IPS DF 6.9 (cell line): ENCODE results near the gene ASB10.

ENCODE experiments used
- DNase-seq: peaks from one replicate; pipeline ENCODE4 v3.0.0-alpha.2; 2013; ENCODE audit warnings: low read depth, low spot score
- H3K27ac ChIP-seq: one replicate; pipeline ENCODE4 v1.5.1; 2013; ENCODE audit warnings: low read length, control low read depth
- H3K27me3 ChIP-seq: 2 replicates; pipeline ENCODE4 v1.6.1; 2013; ENCODE audit warnings: mild to moderate bottlenecking, low read length; ENCODE audit not compliant: control insufficient read depth, insufficient read depth
- H3K36me3 ChIP-seq: 2 replicates; pipeline ENCODE4 v1.6.1; 2013; ENCODE audit warnings: low read length; ENCODE audit not compliant: control insufficient read depth, insufficient read depth
- H3K4me1 ChIP-seq: 2 replicates; pipeline ENCODE4 v1.6.1; 2013; ENCODE audit warnings: low read length; ENCODE audit not compliant: control insufficient read depth, insufficient read depth
- H3K4me3 ChIP-seq: 2 replicates; pipeline ENCODE4 v1.5.1; 2013; ENCODE audit warnings: mild to moderate bottlenecking, low read length
- H3K9me3 ChIP-seq: 2 replicates; pipeline ENCODE4 v1.6.1; 2013; ENCODE audit warnings: low read length, inconsistent platforms; ENCODE audit not compliant: control insufficient read depth, insufficient read depth
- WGBS: extraction: QIAGEN DNeasy Blood & Tissue Kit; methylation state at CpG from one replicate; pipeline ENCODE4 v1.1.7; 2013; ENCODE audit warnings: mixed read lengths, missing lambda C conversion rate; ENCODE audit not compliant: insufficient read length, insufficient coverage; 5-methylcytosine and 5-hydroxymethylcytosine counted together

ASB10 gene

DNA sequence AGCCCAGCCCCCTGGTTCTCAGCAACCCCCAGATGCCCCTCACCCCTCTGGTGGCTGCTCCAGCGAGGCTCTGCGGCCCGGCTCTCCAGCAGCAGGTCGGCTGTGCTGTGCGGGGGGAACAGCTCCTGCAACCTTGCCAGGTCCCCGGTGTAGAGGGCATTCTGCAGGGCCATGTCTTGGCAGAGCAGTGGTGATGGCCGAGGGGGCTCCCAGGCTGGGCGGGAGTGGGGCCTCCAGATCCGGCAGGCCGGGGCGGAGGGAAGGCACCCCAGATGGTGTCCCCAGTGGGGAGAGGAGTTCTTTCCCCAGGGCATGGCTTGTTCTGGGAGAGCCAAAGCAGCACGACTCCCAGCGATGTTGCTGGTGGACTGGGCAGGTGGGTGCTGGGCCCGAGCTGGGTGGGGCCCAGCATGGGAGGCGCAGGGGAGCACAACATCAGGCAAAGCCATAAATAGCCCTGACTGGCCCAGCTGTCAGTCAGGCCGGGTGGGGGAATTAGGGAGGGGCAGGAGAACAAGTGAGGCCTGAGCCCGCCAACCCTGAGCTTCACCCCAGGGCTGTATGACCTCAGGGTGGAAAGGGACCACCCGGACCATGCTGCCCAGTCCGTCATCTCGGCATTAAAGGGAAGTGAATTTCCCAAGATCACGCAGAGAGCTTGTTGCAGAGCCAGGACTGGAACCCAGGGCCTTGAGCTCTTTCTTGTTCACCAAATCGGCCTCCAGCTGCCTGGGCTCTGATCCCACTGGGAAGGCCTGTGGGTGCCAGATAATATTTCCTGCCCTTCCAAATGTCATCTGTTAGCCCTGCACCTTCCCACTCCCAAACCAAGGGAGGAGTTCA, 580 bp upstream of the ASB10 start:
- no peaks in the 10 kb centered on the region for H3K4me1 ChIP-seq
- H3K27ac ChIP-seq = no peak overlapping the region
- no peak overlapping the region for H3K4me3 ChIP-seq
- WGBS = no CpG with 5 or more reads among the region's 22 CpGs
- no peaks in the 10 kb centered on the region for H3K9me3 ChIP-seq
- H3K36me3 ChIP-seq = no peaks in the 10 kb centered on the region
- H3K27me3 ChIP-seq = no peaks in the 10 kb centered on the region
- no peak for DNase-seq

DNA sequence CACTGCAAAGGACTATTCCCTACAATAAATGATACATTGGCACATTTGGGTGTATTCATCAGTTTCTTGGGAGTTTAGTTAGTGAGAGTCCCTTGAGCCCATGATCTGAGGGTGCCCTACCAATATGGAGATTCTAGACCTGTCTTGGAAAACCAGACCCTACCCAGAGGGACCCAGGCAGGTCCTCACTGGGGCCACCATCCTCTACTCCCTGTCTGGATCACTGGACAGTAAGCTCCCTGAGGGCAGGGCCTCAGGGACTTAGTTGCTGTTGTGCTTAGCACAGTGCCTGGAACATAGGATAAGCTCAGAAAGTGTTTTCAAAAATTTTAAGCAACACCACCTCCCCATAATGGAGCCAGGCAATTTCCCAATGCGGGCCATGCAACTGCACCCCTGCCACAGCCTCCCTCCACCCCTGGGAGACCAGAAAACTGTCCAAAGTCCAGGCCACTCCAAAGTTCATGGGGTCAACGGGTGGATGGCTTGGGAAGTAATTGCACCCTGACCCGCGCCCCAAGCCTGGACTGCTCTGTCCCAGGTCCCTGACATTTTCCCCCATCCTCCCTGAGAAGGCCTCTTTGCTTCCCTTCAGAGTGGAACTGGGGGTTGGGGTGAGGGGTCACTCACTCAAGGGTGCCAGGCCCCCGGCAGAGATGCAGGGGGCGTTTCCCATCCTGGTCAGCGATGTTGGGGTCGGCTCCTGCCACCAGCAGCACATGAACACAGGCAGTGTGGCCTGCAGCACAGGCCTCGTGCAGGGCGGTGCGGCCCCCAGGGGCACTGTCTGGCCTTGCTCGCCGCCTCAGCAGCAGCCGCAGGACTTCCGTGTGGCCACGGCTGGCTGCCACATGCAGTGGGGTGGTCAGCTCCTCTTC, 1.0 kb downstream of the ASB10 start:
- H3K4me3 ChIP-seq = no peak overlapping the region
- WGBS = no CpG with 5 or more reads among the region's 16 CpGs
- DNase-seq = no peak
- no peaks in the 10 kb centered on the region for H3K36me3 ChIP-seq
- H3K27me3 ChIP-seq = no peaks in the 10 kb centered on the region
- no peaks in the 10 kb centered on the region for H3K4me1 ChIP-seq
- H3K9me3 ChIP-seq = no peaks in the 10 kb centered on the region
- no peak overlapping the region for H3K27ac ChIP-seq

DNA sequence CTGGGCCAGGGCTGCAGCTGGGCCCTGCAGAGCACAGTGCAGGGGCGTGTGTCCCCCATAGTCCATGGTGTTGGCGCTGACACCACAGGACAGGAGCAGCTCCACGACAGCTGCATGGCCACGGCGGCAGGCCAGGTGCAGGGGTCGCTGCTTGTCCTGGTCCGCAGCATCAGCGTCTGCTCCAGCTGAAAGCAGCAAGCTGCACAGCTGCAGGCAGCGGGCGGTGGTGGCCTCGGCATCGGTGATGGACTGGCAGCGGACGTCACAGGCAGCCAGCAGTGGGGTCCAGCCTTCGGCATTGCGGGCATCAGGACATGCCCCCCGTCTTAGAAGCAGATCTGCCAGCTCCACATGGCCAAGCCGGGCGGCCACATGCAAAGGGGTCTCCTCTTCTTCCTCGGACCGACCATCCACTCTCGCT, 6.0 kb downstream of the ASB10 start:
- Histone ChIP-seq H3K27me3 (no peaks in the 10 kb centered on the region; the same call in 1 of the 2 replicates), H3K27ac (no peak overlapping the region), H3K4me3 (no peak overlapping the region), H3K4me1 (peaks cover 3% of the 10 kb centered on the region), H3K36me3 (no peaks in the 10 kb centered on the region), H3K9me3 (no peaks in the 10 kb centered on the region)
- WGBS = no CpG with 5 or more reads among the region's 22 CpGs
- DNase-seq = no peak

DNA sequence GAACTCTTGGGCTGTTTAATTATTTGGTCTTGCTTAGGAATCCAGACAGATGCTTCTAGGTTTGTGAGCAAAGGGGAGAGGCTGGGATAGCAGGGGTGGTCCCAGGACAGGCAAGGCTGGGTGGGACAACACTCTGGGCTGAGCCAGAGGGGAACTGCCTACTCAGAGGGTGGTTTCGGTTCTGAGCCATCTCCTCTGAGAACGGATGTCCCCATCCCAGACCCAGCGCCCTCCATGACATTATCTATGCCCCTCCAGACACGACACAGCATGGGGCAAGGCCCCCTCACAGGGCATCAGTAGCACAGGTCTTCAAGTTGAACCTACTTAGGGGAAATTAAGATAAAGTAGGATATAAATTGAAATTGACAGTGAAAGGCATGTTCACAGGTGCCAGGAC, 7.1 kb downstream of the ASB10 start:
- Histone ChIP-seq H3K9me3 (no peaks in the 10 kb centered on the region), H3K4me1 (peaks cover 5% of the 10 kb centered on the region), H3K4me3 (no peak overlapping the region), H3K36me3 (no peaks in the 10 kb centered on the region), H3K27ac (no peak overlapping the region), H3K27me3 (no peaks in the 10 kb centered on the region; the same call in 1 of the 2 replicates)
- no peak for DNase-seq
- WGBS = no CpG with 5 or more reads among the region's 4 CpGs

DNA sequence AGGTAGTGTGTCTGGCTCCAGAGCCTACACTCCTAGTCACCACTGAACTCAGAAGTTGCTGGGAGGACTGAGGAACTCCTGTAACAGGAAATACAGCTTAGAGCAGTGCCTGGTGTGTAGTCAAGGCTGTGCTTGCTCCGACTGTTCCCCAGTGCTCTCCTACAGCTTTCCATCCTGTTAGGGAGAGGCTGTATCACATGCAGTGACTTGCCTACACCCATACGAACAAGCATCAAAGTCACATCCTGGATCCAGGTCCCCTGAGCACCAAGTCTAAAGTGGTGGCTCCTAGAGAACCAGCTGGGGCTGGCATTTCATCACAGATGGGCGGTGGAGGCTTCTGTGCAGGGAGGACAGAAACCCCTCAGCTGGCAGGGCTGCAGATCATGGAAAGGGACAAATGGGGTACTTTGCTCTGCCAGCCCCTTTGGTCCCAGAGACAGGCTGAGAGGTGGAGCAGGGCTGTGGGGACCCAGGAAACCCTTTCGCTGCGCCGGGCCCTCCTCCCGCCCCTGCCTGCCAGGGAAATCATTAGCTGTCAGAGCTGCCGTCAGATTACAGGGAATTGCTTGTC, 7.7 kb downstream of the ASB10 start:
- H3K4me3 ChIP-seq = no peak overlapping the region
- H3K27me3 ChIP-seq = no peaks in the 10 kb centered on the region; the same call in 1 of the 2 replicates
- H3K27ac ChIP-seq = no peak overlapping the region
- H3K9me3 ChIP-seq = no peaks in the 10 kb centered on the region
- H3K4me1 ChIP-seq = peaks cover 5% of the 10 kb centered on the region
- no peak for DNase-seq
- H3K36me3 ChIP-seq = no peaks in the 10 kb centered on the region
- WGBS = no CpG with 5 or more reads among the region's 8 CpGs

DNA sequence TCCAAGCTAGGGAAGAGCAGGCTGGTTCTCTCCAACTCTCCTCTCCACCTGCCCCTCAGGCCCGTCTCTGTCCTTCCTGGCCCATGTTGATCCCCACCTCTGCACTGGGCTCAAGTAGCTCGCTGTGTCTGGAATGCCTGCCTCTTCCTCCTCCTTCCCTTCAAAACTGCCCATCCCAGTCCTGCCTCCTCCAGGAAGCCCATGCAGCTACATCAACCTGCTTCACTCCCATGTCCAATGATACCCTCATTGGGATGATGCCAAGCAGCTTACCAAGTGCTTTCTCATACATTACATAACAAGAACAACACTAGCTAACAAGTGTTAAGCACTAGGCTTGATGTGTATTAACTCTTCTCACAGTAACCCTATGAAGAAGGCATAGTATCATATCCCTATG, 8.2 kb downstream of the ASB10 start:
- no peak overlapping the region for H3K4me3 ChIP-seq
- H3K27ac ChIP-seq = no peak overlapping the region
- no peaks in the 10 kb centered on the region for H3K36me3 ChIP-seq
- no peak for DNase-seq
- no CpG with 5 or more reads among the region's 2 CpGs for WGBS
- H3K9me3 ChIP-seq = no peaks in the 10 kb centered on the region
- H3K4me1 ChIP-seq = peaks cover 5% of the 10 kb centered on the region
- no peaks in the 10 kb centered on the region; the same call in 1 of the 2 replicates for H3K27me3 ChIP-seq

DNA sequence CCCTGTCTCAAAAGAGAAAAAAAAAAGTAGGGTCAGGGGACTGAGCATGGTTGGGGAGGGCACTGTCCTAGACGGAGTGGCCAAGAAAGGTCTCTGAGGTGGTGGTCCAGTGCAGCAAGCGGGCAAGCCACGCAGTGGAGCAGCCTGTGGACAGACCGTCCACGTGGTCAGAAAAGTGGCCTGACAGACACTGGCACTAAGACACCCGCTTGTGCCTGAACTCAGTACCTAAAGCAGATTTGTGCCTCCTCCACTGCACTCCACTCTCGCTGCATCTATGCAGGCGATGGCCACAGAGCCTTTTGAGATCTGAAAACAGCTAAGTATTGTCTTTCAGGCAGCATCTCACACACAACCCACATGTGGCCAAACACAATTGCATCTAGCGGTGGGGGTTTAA, 8.8 kb downstream of the ASB10 start:
- no peak overlapping the region for H3K4me3 ChIP-seq
- no CpG with 5 or more reads among the region's 9 CpGs for WGBS
- H3K27me3 ChIP-seq = peaks cover 1% of the 10 kb centered on the region; the same call in 1 of the 2 replicates

DNA sequence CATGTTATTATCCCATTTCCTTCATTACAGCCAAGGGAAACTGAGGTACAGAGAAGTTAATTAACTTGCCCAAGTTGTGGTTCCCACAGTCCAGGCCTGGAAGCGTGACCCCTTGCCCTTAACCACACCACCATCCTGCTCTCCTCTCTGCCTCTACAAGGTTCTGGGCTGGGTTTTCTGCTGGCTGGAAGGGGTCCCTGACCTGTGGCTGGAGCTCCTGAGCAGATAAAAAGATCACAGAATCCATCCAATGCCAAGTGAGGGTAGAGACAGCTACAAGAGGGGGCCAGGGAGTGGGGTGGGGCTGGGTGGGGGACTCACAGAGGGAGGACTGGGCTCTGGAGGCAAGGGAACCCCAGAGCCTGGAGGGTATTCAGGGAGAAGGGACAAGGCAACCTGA, 9.7 kb downstream of the ASB10 start:
- Histone ChIP-seq H3K27ac (no peak overlapping the region), H3K9me3 (no peaks in the 10 kb centered on the region), H3K36me3 (no peaks in the 10 kb centered on the region), H3K4me1 (peaks cover 5% of the 10 kb centered on the region), H3K27me3 (peaks cover 4% of the 10 kb centered on the region; the same call in 1 of the 2 replicates), H3K4me3 (no peak overlapping the region)
- no peak for DNase-seq
- WGBS = no CpG with 5 or more reads among the region's 1 CpG

More for the DNA sequence above, 8.8 kb downstream of the ASB10 start:
- H3K36me3 ChIP-seq = no peaks in the 10 kb centered on the region
- peaks cover 5% of the 10 kb centered on the region for H3K4me1 ChIP-seq
- DNase-seq = no peak
- no peaks in the 10 kb centered on the region for H3K9me3 ChIP-seq
- no peak overlapping the region for H3K27ac ChIP-seq

DNA sequence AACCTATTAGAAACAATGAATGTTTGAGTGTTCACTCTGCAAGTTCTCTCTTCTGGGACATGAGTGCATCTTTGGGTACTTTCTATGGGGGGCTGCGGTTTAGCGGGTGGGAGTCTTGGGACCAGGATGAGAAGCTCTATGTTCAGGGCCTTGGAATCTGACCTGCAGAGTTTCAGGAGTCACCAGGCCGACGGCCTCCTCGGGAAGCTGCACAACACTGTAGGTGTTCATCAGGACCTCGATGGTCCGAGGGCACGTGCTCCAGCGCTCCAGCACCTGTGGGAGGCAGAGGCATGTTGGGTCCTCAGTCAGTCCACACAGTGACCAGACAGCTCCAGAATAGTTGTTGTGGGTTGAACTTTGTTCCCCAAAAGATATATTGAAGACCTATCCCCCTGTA, 10.6 kb downstream of the ASB10 start:
- Histone ChIP-seq H3K4me3 (no peak overlapping the region), H3K27me3 (peaks cover 4% of the 10 kb centered on the region; the same call in 1 of the 2 replicates), H3K36me3 (no peaks in the 10 kb centered on the region), H3K9me3 (no peaks in the 10 kb centered on the region), H3K4me1 (peaks cover 5% of the 10 kb centered on the region), H3K27ac (no peak overlapping the region)
- DNase-seq = no peak
- WGBS = no CpG with 5 or more reads among the region's 9 CpGs

DNA sequence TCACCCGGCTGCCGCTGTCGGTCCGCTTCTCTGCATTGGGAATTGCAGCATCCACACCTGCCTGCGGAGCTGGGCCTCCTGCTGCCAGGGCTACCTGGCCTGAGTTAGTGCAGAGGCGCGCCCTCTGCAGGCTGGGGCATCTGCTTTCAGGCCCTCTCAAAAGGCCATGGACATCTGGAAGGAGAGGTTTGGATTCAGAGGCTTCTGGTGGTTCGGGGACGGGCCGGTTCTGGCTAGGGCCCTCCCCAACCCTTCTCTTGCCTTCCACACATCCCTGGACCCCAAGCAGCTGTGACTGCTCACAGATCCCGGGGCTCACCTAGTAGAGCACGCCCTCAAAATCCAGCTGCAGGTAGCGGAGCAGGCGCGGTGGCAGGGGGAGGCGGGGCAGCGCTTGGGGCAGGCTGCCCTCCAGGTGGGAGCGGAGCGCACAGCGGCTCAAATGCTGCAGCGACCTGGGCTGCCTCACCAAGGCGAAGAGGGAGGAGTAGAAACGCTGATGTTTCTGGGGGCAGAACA, 11.2 kb downstream of the ASB10 start:
- Histone ChIP-seq H3K27ac (no peak overlapping the region), H3K36me3 (no peaks in the 10 kb centered on the region), H3K9me3 (no peaks in the 10 kb centered on the region), H3K4me1 (peaks cover 5% of the 10 kb centered on the region), H3K4me3 (no peak overlapping the region), H3K27me3 (peaks cover 4% of the 10 kb centered on the region; the same call in 1 of the 2 replicates)
- WGBS = no CpG with 5 or more reads among the region's 23 CpGs
- no peak for DNase-seq
